Panc1 (cell line): Measurements from ENCODE around the gene KHDRBS2. TPM values are rescaled to one million over a fixed set of nuclear protein-coding genes. Genes with fewer than 3 reads are reported as not detected.

ENCODE experiments used
- ATAC-seq: fragments of 200-7000 bp; cut with Tn5 transposase; 2 replicates; pipeline ENCODE4 v1.9.1; 2020; ENCODE audit warnings: mild to moderate bottlenecking, moderate library complexity
- BruUV-seq: library from RNA; stranded (reverse); fragments of 400-500 nt; replicated peaks from 2 replicates; lab custom pipeline; 2021; lab: Mats Ljungman, UMichigan
- CTCF ChIA-PET: fragments of 300-600 bp; sonication (Branson Sonifier 250); formaldehyde crosslinking; loops from one replicate; lab custom pipeline; 2022; ENCODE audit warnings: antibody characterized with exemption; lab: Charles Lee
- POLR2A ChIA-PET: fragments of 300-600 bp; sonication (Branson Sonifier 250); formaldehyde crosslinking; loops from one replicate; lab custom pipeline; 2022; ENCODE audit warnings: antibody characterized with exemption; lab: Charles Lee
- DNase-seq: peaks from one replicate; pipeline ENCODE4 v3.0.0-alpha.2; 2010; ENCODE audit warnings: low read depth, low spot score
- H3K27ac ChIP-seq: 2 replicates; pipeline ENCODE4 v1.5.1; 2011; ENCODE audit warnings: mild to moderate bottlenecking, low read length, inconsistent platforms
- H3K27me3 ChIP-seq: fragments of 200-500 bp; sonication (Bioruptor generic); 2 replicates; pipeline ENCODE4 v1.6.0; 2014; ENCODE audit warnings: low read length, inconsistent platforms; ENCODE audit not compliant: control insufficient read depth, insufficient read depth
- H3K36me3 ChIP-seq: fragments of 200-500 bp; sonication (Bioruptor generic); 2 replicates; pipeline ENCODE4 v1.5.1; 2014; ENCODE audit warnings: inconsistent platforms, mild to moderate bottlenecking, low read length, moderate library complexity; ENCODE audit not compliant: control insufficient read depth, insufficient read depth
- H3K4me1 ChIP-seq: 2 replicates; pipeline ENCODE4 v1.5.1; 2011; ENCODE audit warnings: inconsistent platforms, mild to moderate bottlenecking, low read length, moderate library complexity; ENCODE audit not compliant: control insufficient read depth, insufficient read depth
- H3K4me3 ChIP-seq, 2 experiments: 2 replicates each; pipeline ENCODE4 v1.5.1; 2011 to 2012; ENCODE audit warnings: low read depth in 2 of 2, low read length in 2 of 2, mild to moderate bottlenecking in 2 of 2, inconsistent platforms in 1 of 2, moderate library complexity in 1 of 2
- H3K9me3 ChIP-seq: fragments of 200-500 bp; sonication (Bioruptor generic); 2 replicates; pipeline ENCODE4 v1.5.1; 2014; ENCODE audit warnings: low read depth, mild to moderate bottlenecking, inconsistent platforms, low read length, moderate library complexity; ENCODE audit not compliant: control insufficient read depth, insufficient read depth
- CTCF ChIP-seq: fragments of 450-650 bp; IDR thresholded peaks from 2 replicates; pipeline ENCODE4 v1.5.1; 2017; ENCODE audit warnings: mild to moderate bottlenecking
- POLR2AphosphoS5 ChIP-seq: IDR thresholded peaks from 2 replicates; pipeline ENCODE4 v1.6.1; 2012; ENCODE audit warnings: mild to moderate bottlenecking, low read depth, low read length, moderate library complexity
- SIN3A ChIP-seq: IDR thresholded peaks from 2 replicates; pipeline ENCODE4 v1.6.1; 2012; ENCODE audit warnings: low read depth, mild to moderate bottlenecking, low read length, moderate library complexity, borderline replicate concordance; ENCODE audit not compliant: insufficient read depth
- TCF7L2 ChIP-seq: IDR thresholded peaks from 2 replicates; pipeline ENCODE4 v1.6.1; 2011; ENCODE audit warnings: mild to moderate bottlenecking, low read depth, low read length, inconsistent platforms
- in situ Hi-C: cut with HindIII; loops from 2 replicates; pipeline ENCODE4 v1.10.0; 2016; ENCODE audit warnings: low sequenced_read_pairs, low pct_unique_long_range_greater_than_20kb
- intact Hi-C: fragments of 100-400 bp; cut with micrococcal nuclease; formaldehyde crosslinking; loops from one replicate; pipeline ENCODE4 v1.10.0; 2022; ENCODE audit not compliant: unreplicated experiment
- total RNA-seq: library from RNA; stranded (reverse); gene quantifications from one replicate; pipeline ENCODE4 v1.2.1, GENCODE V29; 2021; ENCODE audit not compliant: unreplicated experiment
- TF ChIP-seq, protein P1 (sequence below), 2 experiments: IDR thresholded peaks; 2 replicates each; pipeline ENCODE4 v1.6.1; 2011 to 2012; ENCODE audit warnings: low read depth in 2 of 2, control low read depth in 1 of 2, low read length in 1 of 2, mild to moderate bottlenecking in 1 of 2, moderate library complexity in 1 of 2; ENCODE audit not compliant: insufficient read depth in 1 of 2

KHDRBS2 gene
- total RNA-seq, 1 experiment from 2014 or later, result not detected

- Histone ChIP-seq H3K27ac (no peak overlapping the region), H3K36me3 (no peaks in the 10 kb centered on the region), H3K9me3 (no peaks in the 10 kb centered on the region), H3K27me3 (no peaks in the 10 kb centered on the region), H3K4me3 (no peak overlapping the region), H3K4me1 (no peaks in the 10 kb centered on the region)
- no peak for TF ChIP-seq CTCF
- TF ChIP-seq, protein P1, sequence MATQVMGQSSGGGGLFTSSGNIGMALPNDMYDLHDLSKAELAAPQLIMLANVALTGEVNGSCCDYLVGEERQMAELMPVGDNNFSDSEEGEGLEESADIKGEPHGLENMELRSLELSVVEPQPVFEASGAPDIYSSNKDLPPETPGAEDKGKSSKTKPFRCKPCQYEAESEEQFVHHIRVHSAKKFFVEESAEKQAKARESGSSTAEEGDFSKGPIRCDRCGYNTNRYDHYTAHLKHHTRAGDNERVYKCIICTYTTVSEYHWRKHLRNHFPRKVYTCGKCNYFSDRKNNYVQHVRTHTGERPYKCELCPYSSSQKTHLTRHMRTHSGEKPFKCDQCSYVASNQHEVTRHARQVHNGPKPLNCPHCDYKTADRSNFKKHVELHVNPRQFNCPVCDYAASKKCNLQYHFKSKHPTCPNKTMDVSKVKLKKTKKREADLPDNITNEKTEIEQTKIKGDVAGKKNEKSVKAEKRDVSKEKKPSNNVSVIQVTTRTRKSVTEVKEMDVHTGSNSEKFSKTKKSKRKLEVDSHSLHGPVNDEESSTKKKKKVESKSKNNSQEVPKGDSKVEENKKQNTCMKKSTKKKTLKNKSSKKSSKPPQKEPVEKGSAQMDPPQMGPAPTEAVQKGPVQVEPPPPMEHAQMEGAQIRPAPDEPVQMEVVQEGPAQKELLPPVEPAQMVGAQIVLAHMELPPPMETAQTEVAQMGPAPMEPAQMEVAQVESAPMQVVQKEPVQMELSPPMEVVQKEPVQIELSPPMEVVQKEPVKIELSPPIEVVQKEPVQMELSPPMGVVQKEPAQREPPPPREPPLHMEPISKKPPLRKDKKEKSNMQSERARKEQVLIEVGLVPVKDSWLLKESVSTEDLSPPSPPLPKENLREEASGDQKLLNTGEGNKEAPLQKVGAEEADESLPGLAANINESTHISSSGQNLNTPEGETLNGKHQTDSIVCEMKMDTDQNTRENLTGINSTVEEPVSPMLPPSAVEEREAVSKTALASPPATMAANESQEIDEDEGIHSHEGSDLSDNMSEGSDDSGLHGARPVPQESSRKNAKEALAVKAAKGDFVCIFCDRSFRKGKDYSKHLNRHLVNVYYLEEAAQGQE (IDR thresholded peaks at IDR 0.05; ENCODE audit: insufficient read depth in 1 of 2, low read depth in 2 of 2, low read length in 1 of 2), result no peak
- in situ Hi-C loops, result no loop called here
- intact Hi-C loops, result no loop called here
- POLR2A ChIA-PET, result no interaction called here
- DNase-seq (no peak), ATAC-seq (no peak)
- BruUV-seq, result no TSS peak
- CTCF ChIA-PET, result no interaction called here
These were observed 376.5 kb downstream of the KHDRBS2 start for GRCh38 chr6:61909486-61909885.

- Histone ChIP-seq H3K27me3 (no peaks in the 10 kb centered on the region), H3K36me3 (no peaks in the 10 kb centered on the region), H3K4me3 (no peak overlapping the region), H3K4me1 (no peaks in the 10 kb centered on the region), H3K27ac (no peak overlapping the region), H3K9me3 (no peaks in the 10 kb centered on the region)
- ChIA-PET POLR2A (no interaction called here), CTCF (no interaction called here)
- ATAC-seq (no peak), DNase-seq (no peak)
- TF ChIP-seq POLR2AphosphoS5 (no peak), CTCF (no peak), SIN3A (no peak), TCF7L2 (no peak)
- TF ChIP-seq, protein P1 (IDR thresholded peaks at IDR 0.05; ENCODE audit: insufficient read depth in 1 of 2, low read depth in 2 of 2, low read length in 1 of 2), result no peak
- intact Hi-C loops (no loop called here), in situ Hi-C loops (no loop called here)
- BruUV-seq, result no TSS peak
These were observed 384.3 kb downstream of the KHDRBS2 start for GRCh38 chr6:61901748-61902147.
